Measurements from ENCODE around the gene FAM219B. TPM values are rescaled to one million over a fixed set of nuclear protein-coding genes. Genes with fewer than 3 reads are reported as not detected.

The FAM219B gene
- total RNA-seq, 2 donors from 2014 or later, result 44.7 to 54.2 TPM

- H3K27ac ChIP-seq, result no peak overlapping the region
- TF ChIP-seq CTCF (IDR thresholded peaks at IDR 0.05), result no peak
- no peaks in the 10 kb centered on the region for H3K9me3 ChIP-seq
- DNase-seq, result no peak
- peaks cover 17% of the 10 kb centered on the region for H3K4me1 ChIP-seq
- intact Hi-C loops (cut with DNase I), result no loop called here
- H3K36me3 ChIP-seq, result peaks cover 24% of the 10 kb centered on the region
- no peak overlapping the region for H3K9ac ChIP-seq (ENCODE audit: low read depth in 2 of 2, low read length in 2 of 2)
- H3K4me3 ChIP-seq, result no peak overlapping the region
- no peaks in the 10 kb centered on the region for H3K27me3 ChIP-seq
These were observed 50.8 kb downstream of the FAM219B start for GRCh38 chr15:74855857-74856256.

GRCh38 chr15:74854453-74855022 is 52.1 kb downstream of the FAM219B start:
- H3K4me3 ChIP-seq, result no peak overlapping the region
- no peak overlapping the region for H3K27ac ChIP-seq
- intact Hi-C loops (cut with DNase I), result no loop called here
- no peaks in the 10 kb centered on the region for H3K27me3 ChIP-seq
- H3K4me1 ChIP-seq, result peaks cover 17% of the 10 kb centered on the region
- DNase-seq, result no peak
- no peak for TF ChIP-seq CTCF (IDR thresholded peaks at IDR 0.05)
- no peaks in the 10 kb centered on the region for H3K9me3 ChIP-seq
- H3K36me3 ChIP-seq, result peaks cover 24% of the 10 kb centered on the region
- no peak overlapping the region for H3K9ac ChIP-seq (ENCODE audit: low read depth in 2 of 2, low read length in 2 of 2)

GRCh38 chr15:74851960-74852359 is 54.7 kb downstream of the FAM219B start:
- intact Hi-C loops (cut with DNase I), result no loop called here
- no peak overlapping the region for H3K4me3 ChIP-seq
- H3K9me3 ChIP-seq, result no peaks in the 10 kb centered on the region
- no peaks in the 10 kb centered on the region for H3K27me3 ChIP-seq
- DNase-seq, result no peak
- peaks cover 30% of the 10 kb centered on the region for H3K36me3 ChIP-seq
- no peaks in the 10 kb centered on the region for H3K4me1 ChIP-seq
- TF ChIP-seq CTCF (IDR thresholded peaks at IDR 0.05), result no peak
- no peak overlapping the region for H3K9ac ChIP-seq (ENCODE audit: low read depth in 2 of 2, low read length in 2 of 2)
- H3K27ac ChIP-seq, result no peak overlapping the region

GRCh38 chr15:74850393-74850792 is 56.3 kb downstream of the FAM219B start:
- intact Hi-C loops (cut with DNase I), result no loop called here
- Histone ChIP-seq H3K9me3 (no peaks in the 10 kb centered on the region), H3K36me3 (peaks cover 30% of the 10 kb centered on the region), H3K9ac (ENCODE audit: low read depth in 2 of 2, low read length in 2 of 2) (peak overlapping the region in 1 of 2 donors; percentile 38), H3K27me3 (no peaks in the 10 kb centered on the region), H3K27ac (no peak overlapping the region), H3K4me1 (no peaks in the 10 kb centered on the region), H3K4me3 (no peak overlapping the region)
- no peak for TF ChIP-seq CTCF (IDR thresholded peaks at IDR 0.05)
- DNase-seq, result no peak

Other genes starting within 250 kb of the FAM219B start
- 10 to 100 TPM; 21.3 to 32.7 TPM for gene EDC3, start 210.8 kb downstream of the FAM219B start, total RNA-seq
- gene CYP1A1, start 181.3 kb downstream of the FAM219B start, total RNA-seq, result not detected
- gene CYP1A2, start 158.0 kb downstream of the FAM219B start, total RNA-seq, result not detected
- 100 to 1,000 TPM in 1 of 2 donors, 10 to 100 TPM in 1; 64.3 to 126 TPM for gene CSK, start 124.8 kb downstream of the FAM219B start, total RNA-seq
- not detected for gene LMAN1L, start 94.0 kb downstream of the FAM219B start, total RNA-seq
- gene CPLX3, start 80.2 kb downstream of the FAM219B start, total RNA-seq, result not detected
- gene ULK3, start 63.7 kb downstream of the FAM219B start, total RNA-seq, result 10 to 100 TPM; 45.6 to 50.7 TPM
- gene SCAMP2, start 33.5 kb downstream of the FAM219B start, total RNA-seq, result 100 to 1,000 TPM; 152 to 204 TPM
- gene MPI, start 16.8 kb downstream of the FAM219B start, total RNA-seq, result 10 to 100 TPM; 50.7 to 68.0 TPM
- gene COX5A, start 31.2 kb upstream of the FAM219B start, total RNA-seq, result 100 to 1,000 TPM; 563 to 623 TPM
- 10 to 100 TPM in 1 of 2 donors, 1 to 10 TPM in 1; 7.8 to 25.5 TPM for gene RPP25, start 49.9 kb upstream of the FAM219B start, total RNA-seq
- 10 to 100 TPM in 1 of 2 donors, 1 to 10 TPM in 1; 4.9 to 24.9 TPM for gene SCAMP5, start 88.7 kb upstream of the FAM219B start, total RNA-seq
- 10 to 100 TPM; 10.1 to 23.1 TPM for gene PPCDC, start 116.7 kb upstream of the FAM219B start, total RNA-seq

Data from colonic mucosa (tissue), 4 donors.